GM19193 (cell line): Measurements from ENCODE around the gene ASCC3.

Experiments
- POLR2A ChIP-seq: IDR thresholded peaks from 4 replicates; pipeline ENCODE4 v1.6.1; 2011; ENCODE audit not compliant: insufficient read depth, insufficient read length; ENCODE audit errors: extremely low read depth

Gene ASCC3

GRCh38 chr6:100893743-100894142 is 12.6 kb upstream of the ASCC3 start:
- TF ChIP-seq POLR2A: no peak

GRCh38 chr6:100892693-100893092 is 11.6 kb upstream of the ASCC3 start:
- TF ChIP-seq POLR2A: no peak

- no peak for TF ChIP-seq POLR2A
Observed at GRCh38 chr6:100892116-100892515, 11.0 kb upstream of the ASCC3 start.

GRCh38 chr6:100891079-100891478 is 9.9 kb upstream of the ASCC3 start:
- no peak for TF ChIP-seq POLR2A

GRCh38 chr6:100889351-100889750 is 8.2 kb upstream of the ASCC3 start:
- TF ChIP-seq POLR2A: no peak

GRCh38 chr6:100886076-100886475 is 4.9 kb upstream of the ASCC3 start:
- TF ChIP-seq POLR2A: no peak

GRCh38 chr6:100883347-100883746 is 2.2 kb upstream of the ASCC3 start:
- TF ChIP-seq POLR2A: no peak

GRCh38 chr6:100881707-100882040 is 545 bp upstream of the ASCC3 start:
- no peak for TF ChIP-seq POLR2A

GRCh38 chr6:100880149-100880852 is 828 bp downstream of the ASCC3 start:
- TF ChIP-seq POLR2A: no peak

GRCh38 chr6:100879317-100879716 is 1.8 kb downstream of the ASCC3 start:
- TF ChIP-seq POLR2A: no peak

- no peak for TF ChIP-seq POLR2A
Observed at GRCh38 chr6:100877851-100878250, 3.3 kb downstream of the ASCC3 start.

GRCh38 chr6:100876251-100876650 is 4.9 kb downstream of the ASCC3 start:
- TF ChIP-seq POLR2A: no peak

GRCh38 chr6:100865525-100865924 is 15.6 kb downstream of the ASCC3 start:
- TF ChIP-seq POLR2A: no peak

GRCh38 chr6:100862063-100862462 is 19.1 kb downstream of the ASCC3 start:
- TF ChIP-seq POLR2A: no peak

GRCh38 chr6:100856146-100856545 is 25.0 kb downstream of the ASCC3 start:
- no peak for TF ChIP-seq POLR2A

- TF ChIP-seq POLR2A: no peak
Observed at GRCh38 chr6:100851819-100852218, 29.3 kb downstream of the ASCC3 start.

GRCh38 chr6:100850174-100850573 is 31.0 kb downstream of the ASCC3 start:
- no peak for TF ChIP-seq POLR2A
